Activated T-cell treated with anti-CD3 and anti-CD28 coated beads for 4 hours (primary cell): ENCODE measurements around the gene PSENEN.

Experiments used
- DNase-seq: peaks from one replicate; pipeline ENCODE4 v3.0.0-alpha.2; 2020

Gene PSENEN

GRCh38 chr19:35775298-35776101 lies 30.0 kb downstream of the PSENEN start, which contains the start of gene ARHGAP33:
Gene ARHGAP33 (plus strand): TSS chr19:35775564. CDS start chr19:35775659, 95 bp downstream.
- DNase-seq = peak; percentile 99

GRCh38 chr19:35776102-35776788 lies 30.8 kb downstream of the PSENEN start:
- DNase-seq = no peak

GRCh38 chr19:35777086-35777841 lies 31.8 kb downstream of the PSENEN start:
- no peak for DNase-seq

DNA sequence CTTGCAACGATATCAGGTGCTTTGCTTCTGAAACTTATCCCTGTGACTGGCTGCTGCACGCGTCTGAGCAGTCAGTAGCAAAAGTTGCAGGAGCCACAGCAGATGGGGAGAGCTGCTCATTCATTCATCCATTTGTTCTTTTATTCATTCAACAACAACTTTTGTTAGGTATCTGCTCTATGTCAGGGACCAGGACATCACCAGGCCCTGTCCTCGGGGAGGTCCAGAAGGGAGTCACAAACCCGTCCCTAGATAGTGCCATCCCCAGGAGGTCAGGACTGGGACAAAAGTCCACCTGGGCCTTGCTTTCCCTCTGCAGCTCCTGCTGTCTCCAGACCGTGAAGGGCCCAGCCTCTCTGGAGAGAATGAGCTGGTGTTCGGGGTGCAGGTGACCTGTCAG lies 32.5 kb downstream of the PSENEN start:
- no peak for DNase-seq

GRCh38 chr19:35779033-35779432 lies 33.6 kb downstream of the PSENEN start:
- DNase-seq = no peak

DNA sequence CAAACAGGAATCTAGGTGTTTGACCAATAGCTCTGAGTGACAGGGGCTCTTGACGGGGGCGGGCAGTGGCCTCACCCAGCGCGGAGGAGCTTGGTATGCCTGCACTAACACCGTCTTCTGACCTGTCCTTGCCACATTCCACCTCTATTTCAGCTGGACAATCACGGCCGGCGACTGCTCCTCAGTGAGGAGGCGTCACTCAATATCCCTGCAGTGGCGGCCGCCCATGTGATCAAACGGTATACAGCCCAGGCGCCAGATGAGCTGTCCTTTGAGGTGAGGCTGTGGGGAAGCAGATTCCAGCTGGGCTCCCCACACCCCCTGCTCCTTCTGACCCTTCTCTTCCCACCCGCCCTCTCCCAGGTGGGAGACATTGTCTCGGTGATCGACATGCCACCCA lies 34.6 kb downstream of the PSENEN start:
- DNase-seq = no peak

DNA sequence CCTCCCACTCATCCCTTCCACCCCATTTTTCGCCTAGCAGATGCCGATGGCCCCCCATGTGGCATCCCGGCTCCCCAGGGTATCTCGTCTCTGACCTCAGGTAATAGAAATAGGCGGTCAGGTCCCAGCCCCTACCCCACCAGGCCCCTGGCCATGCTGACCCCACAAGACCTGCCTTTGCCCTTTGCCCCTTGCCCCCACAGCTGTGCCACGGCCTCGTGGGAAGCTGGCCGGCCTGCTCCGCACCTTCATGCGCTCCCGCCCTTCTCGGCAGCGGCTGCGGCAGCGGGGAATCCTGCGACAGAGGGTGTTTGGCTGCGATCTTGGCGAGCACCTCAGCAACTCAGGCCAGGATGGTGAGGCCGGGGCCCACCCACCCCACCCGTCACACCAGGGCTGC lies 35.3 kb downstream of the PSENEN start:
- DNase-seq = no peak

- no peak for DNase-seq
These were observed 36.2 kb downstream of the PSENEN start for GRCh38 chr19:35781650-35782049.

- DNase-seq = no peak
These were observed 37.1 kb downstream of the PSENEN start for GRCh38 chr19:35782589-35782988.

DNA sequence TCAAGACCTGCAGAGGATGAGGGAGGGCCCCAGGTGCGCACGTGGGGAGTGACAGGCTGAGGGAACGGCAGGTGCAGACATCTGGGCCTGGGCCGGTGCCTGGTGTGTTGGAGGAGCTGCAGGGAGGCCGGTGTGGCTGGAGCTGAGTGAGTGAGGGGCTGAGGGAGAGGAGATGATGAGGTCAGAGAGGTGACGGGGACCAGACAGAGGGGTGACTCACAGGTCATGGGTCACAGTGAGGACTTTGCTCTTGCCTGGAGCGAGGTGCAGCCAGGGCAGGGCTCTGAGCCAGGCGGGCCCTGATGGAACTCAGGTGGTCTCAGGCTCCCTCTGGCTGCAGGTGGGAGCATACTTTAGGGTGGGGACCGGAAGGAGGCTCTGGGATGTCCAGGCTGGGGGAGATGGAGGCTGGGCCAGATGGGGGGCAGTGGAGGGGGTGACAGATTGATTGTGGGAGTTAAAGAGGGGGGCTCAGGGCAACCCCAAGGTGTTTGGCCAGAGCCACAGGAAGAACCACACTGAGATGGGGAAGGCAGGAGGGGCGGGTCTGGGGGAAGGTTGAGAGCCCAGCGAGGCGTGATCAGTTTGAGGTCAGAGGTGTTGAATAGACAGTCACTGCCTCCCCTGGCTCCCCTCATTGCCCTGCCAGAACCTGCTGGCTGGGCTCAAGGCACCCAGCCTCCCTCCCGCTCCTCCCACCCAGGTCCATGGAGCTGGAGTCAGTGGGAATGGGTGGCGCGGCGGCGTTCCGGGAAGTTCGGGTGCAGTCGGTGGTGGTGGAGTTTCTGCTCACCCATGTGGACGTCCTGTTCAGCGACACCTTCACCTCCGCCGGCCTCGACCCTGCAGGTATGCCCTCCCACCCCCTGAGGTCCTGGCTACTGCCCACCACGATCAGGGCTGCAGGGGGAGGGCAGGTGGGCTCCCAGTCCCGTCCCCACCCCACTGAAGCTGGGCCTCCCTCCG lies 38.3 kb downstream of the PSENEN start:
- DNase-seq = no peak

DNA sequence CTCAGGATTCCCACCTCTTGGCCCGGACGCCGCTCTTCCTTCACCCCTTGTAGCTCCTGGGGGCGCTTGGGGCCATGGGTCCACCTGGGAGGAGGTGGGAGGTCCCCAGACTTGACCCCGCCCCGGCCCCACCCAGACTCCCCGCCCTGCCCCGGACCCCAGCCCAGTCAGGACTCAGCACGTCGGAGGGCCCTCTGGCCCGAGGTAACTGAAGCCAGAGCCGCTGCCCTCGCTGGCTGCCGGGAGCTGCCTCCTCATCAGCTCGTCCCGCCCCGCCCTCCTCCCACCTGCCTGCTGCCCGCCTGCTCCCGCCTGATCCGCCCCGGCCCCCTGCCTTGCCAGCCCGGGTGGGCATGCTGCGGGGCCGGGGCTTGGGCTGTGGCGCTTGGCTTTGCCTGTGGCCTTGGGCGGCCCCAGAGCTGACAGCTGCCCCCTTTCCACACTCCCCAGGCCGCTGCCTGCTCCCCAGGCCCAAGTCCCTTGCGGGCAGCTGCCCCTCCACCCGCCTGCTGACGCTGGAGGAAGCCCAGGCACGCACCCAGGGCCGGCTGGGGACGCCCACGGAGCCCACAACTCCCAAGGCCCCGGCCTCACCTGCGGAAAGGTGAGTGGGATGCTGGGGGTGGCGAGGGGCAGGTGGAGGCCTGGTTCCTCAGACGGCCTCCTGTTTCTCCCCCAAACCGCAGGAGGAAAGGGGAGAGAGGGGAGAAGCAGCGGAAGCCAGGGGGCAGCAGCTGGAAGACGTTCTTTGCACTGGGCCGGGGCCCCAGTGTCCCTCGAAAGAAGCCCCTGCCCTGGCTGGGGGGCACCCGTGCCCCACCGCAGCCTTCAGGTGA lies 39.3 kb downstream of the PSENEN start:
- DNase-seq = no peak

- no peak for DNase-seq
These were observed 39.8 kb downstream of the PSENEN start for GRCh38 chr19:35785339-35785627.

- DNase-seq = no peak
These were observed 41.1 kb downstream of the PSENEN start for GRCh38 chr19:35786299-35787160.

DNA sequence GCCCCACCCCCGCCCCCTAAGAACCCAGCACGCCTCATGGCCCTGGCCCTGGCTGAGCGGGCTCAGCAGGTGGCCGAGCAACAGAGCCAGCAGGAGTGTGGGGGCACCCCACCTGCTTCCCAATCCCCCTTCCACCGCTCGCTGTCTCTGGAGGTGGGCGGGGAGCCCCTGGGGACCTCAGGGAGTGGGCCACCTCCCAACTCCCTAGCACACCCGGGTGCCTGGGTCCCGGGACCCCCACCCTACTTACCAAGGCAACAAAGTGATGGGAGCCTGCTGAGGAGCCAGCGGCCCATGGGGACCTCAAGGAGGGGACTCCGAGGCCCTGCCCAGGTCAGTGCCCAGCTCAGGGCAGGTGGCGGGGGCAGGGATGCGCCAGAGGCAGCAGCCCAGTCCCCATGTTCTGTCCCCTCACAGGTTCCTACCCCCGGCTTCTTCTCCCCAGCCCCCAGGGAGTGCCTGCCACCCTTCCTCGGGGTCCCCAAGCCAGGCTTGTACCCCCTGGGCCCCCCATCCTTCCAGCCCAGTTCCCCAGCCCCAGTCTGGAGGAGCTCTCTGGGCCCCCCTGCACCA lies 41.9 kb downstream of the PSENEN start:
- DNase-seq = no peak

DNA sequence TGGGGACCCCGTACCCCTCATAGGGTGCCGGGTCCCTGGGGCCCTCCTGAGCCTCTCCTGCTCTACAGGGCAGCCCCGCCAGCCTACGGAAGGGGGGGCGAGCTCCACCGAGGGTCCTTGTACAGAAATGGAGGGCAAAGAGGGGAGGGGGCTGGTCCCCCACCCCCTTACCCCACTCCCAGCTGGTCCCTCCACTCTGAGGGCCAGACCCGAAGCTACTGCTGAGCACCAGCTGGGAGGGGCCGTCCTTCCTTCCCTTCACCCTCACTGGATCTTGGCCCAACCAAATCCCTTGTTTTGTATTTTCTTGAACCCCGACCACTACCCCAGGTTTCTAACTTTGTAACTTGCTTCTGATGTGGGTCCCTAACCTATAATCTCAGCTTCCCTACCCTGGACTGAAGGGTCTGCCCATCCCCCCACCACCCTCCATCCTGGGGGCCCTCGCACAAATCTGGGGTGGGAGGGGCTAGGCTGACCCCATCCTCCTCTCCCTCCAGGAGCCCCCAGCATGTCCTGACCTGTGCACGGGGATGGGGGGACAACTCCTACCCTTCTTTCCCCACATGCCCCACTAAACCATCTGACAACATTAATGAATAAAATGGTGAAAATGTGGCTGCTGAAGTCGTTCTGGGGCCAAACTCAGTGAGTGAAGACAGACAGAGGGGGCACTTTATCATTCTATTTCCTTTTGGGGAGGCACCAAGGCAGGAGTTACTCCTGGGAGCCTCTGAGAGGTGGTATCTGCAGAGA lies 42.9 kb downstream of the PSENEN start:
- no peak for DNase-seq

DNA sequence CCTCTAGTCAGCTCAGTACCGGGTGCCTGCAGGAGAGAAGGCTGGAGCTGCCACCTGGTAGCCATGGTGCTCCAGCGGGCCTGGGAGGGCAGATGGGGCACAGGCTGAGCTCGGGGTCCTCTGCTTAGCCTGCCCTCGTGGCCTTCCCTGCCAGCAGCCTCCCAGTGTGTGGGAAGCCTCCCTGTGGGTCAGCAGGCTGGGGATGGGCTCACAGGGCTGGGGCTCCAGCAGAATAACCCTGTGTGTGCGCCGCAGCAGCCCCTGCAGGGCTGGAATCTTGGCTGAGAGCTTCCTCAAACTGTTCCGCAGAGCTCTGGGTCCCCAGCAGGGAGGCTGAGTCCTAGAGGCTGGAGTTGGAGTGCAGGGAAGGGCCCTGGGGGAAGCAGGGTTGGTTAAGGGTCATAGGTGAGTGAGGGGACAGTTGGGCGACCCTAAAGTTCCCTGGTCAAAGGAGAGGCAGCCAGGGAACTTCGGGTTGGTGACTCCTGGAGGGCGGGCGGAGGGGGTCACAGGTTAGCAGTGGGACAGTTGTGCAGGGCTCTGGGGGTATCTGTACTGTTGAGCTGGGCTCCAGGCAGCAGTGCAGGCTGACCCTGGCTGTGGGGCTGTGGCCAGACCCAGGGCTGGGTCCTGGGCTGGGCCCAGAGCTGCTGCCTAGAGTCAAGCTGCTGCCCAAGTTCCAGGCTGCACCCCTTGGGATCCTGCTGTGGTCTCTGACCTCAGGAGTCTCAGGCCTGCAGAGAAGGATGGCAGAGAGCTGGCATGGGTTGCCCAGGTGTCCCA lies 43.9 kb downstream of the PSENEN start:
- DNase-seq = no peak

DNA sequence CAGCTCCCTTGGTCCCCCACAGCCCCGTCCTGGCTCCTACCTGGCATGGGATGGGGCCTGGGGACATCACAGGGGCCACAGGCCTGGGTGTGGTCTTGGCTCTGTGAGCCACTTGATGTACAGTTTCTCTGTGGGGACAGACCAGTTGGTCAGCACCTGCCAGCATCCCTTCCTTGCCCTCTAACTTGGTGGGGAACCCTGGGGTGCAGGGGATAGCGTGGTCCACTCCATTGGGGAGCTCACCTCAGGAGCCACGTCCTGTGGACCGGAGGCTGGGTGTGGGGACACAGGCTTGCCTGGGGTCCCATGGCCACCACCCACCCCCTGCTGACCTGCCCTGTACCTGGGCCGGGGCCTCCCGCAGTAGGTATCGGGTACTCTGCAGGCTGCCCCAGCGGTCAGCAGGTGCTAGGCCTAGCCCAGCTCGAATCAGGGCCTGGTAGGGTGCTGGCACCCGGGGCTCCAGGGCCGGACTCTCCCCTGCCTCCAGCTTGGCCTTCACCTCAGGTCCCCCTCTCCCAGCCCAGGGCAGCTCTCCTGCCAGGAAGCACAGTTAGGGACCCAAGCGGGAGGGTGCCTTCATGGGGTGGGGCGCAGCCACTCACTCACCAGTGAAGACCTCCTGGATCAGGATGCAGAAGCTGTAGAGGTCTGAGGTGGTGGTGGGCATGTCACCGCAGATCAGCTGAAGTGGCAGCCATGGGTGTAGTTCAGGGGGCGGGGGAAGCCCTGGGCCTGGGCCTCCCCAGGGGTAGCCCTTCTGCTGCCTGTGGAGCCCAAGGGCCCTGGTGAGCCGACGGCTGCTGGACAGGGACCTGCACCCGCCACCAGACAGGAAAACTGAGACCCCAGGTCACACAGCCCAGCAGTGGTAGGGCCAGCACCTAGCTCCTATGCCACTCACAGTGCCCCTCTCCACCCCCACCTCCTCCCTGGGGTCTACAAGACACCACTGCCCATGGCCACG lies 44.8 kb downstream of the PSENEN start:
- DNase-seq = no peak
